H1 (cell line): Measurements from ENCODE around the gene LTBP1. TPM values are rescaled to one million over a fixed set of nuclear protein-coding genes. Genes with fewer than 3 reads are reported as not detected.

Experiments
- CTCF ChIA-PET: fragments of 300-600 bp; sonication (Branson Sonifier 250); formaldehyde crosslinking; loops from one replicate; lab custom pipeline; 2021; ENCODE audit not compliant: partially characterized antibody; lab: Charles Lee
- POLR2A ChIA-PET: fragments of 300-600 bp; sonication (Branson Sonifier 250); formaldehyde crosslinking; loops from one replicate; lab custom pipeline; 2021; ENCODE audit warnings: inconsistent platforms; ENCODE audit not compliant: partially characterized antibody; lab: Charles Lee
- DNase-seq, 2 experiments: peaks; one replicate each; pipeline versions ENCODE4 v3.0.0 to v3.0.0-alpha.2; 2010 to 2022; ENCODE audit warnings: low spot score in 2 of 2, low read depth in 1 of 2, mixed read lengths in 1 of 2
- FAIRE-seq: peaks from 2 replicates; lab custom pipeline; 2011; peaks lifted over from hg19 to GRCh38; lab: Jason Lieb, UNC
- H2AFZ ChIP-seq: 2 replicates; pipeline ENCODE4 v1.8.1; 2012; ENCODE audit warnings: low read length, inconsistent platforms
- H2AK5ac ChIP-seq: 2 replicates; pipeline ENCODE4 v1.6.1; 2013; ENCODE audit warnings: low read depth, low read length
- H2BK120ac ChIP-seq: replicated peaks from 2 replicates; pipeline ENCODE3; 2013; ENCODE audit warnings: low read depth, low read length, inconsistent platforms
- H2BK12ac ChIP-seq: 2 replicates; pipeline ENCODE4 v1.6.1; 2013; ENCODE audit warnings: low read depth, low read length
- H2BK15ac ChIP-seq: 2 replicates; pipeline ENCODE4 v1.6.1; 2013; ENCODE audit warnings: low read length
- H2BK20ac ChIP-seq: 2 replicates; pipeline ENCODE4 v1.6.1; 2013; ENCODE audit warnings: low read length
- H2BK5ac ChIP-seq: 2 replicates; pipeline ENCODE4 v1.6.1; 2013; ENCODE audit warnings: low read depth, low read length
- H3K14ac ChIP-seq: 2 replicates; pipeline ENCODE4 v1.6.1; 2013; ENCODE audit warnings: inconsistent platforms; ENCODE audit not compliant: insufficient read length
- H3K18ac ChIP-seq: 2 replicates; pipeline ENCODE4 v1.6.1; 2013; ENCODE audit warnings: low read length; ENCODE audit errors: extremely low read depth
- H3K23ac ChIP-seq: 2 replicates; pipeline ENCODE4 v1.6.1; 2013; ENCODE audit warnings: inconsistent platforms; ENCODE audit not compliant: insufficient read length
- H3K23me2 ChIP-seq: 2 replicates; pipeline ENCODE4 v1.6.1; 2013; ENCODE audit warnings: low read depth, low read length
- H3K27ac ChIP-seq: 2 replicates; pipeline ENCODE4 v1.6.1; 2011; ENCODE audit warnings: low read depth, low read length, inconsistent platforms
- H3K27me3 ChIP-seq, 4 experiments: replicated peaks in 1 of 4; 1 replicate in 1 of 4; 2 replicates in 3 of 4; pipeline versions ENCODE4 v1.6.1 to v1.8.1; 2011 to 2013; ENCODE audit warnings: low read length in 3 of 4, mild to moderate bottlenecking in 3 of 4, inconsistent platforms in 2 of 4, mixed read lengths in 2 of 4, moderate library complexity in 1 of 4; ENCODE audit not compliant: control insufficient read depth in 3 of 4, insufficient read depth in 3 of 4; ENCODE audit errors: extremely low read depth in 1 of 4
- H3K36me3 ChIP-seq, 4 experiments: 2 replicates each; pipeline versions ENCODE4 v1.6.1 to v1.8.1; 2011 to 2013; ENCODE audit warnings: mild to moderate bottlenecking in 4 of 4, low read length in 3 of 4, moderate library complexity in 2 of 4, control low read depth in 1 of 4, inconsistent platforms in 1 of 4; ENCODE audit not compliant: insufficient read depth in 4 of 4, control insufficient read depth in 2 of 4
- H3K4ac ChIP-seq: replicated peaks from 2 replicates; pipeline ENCODE3; 2013; ENCODE audit warnings: low read length, low read depth, mixed read lengths, inconsistent platforms; ENCODE audit not compliant: insufficient read length
- H3K4me1 ChIP-seq, 4 experiments: replicated peaks in 1 of 4; 1 replicate in 1 of 4; 2 replicates in 3 of 4; pipeline versions ENCODE4 v1.6.1 to v1.8.1; 2011 to 2013; ENCODE audit warnings: low read length in 3 of 4, inconsistent platforms in 2 of 4, mixed read lengths in 1 of 4; ENCODE audit not compliant: insufficient read depth in 4 of 4, control insufficient read depth in 3 of 4
- H3K4me2 ChIP-seq, 2 experiments: 2 replicates each; pipeline versions ENCODE4 v1.6.1 to v1.8.1; 2011 to 2013; ENCODE audit warnings: low read depth in 2 of 2, low read length in 2 of 2, control low read depth in 1 of 2, inconsistent platforms in 1 of 2, mild to moderate bottlenecking in 1 of 2; ENCODE audit not compliant: insufficient read depth in 1 of 2
- H3K4me3 ChIP-seq, 4 experiments: fragments of 200-600, 300-600 bp in 1 of 4; sonication (generic), shearing (Covaris generic), sonication (Bioruptor Twin) in 1 of 4; 2 replicates each; pipeline versions ENCODE4 v1.5.1 to v1.8.1; 2011 to 2016; ENCODE audit warnings: low read length in 4 of 4, low read depth in 3 of 4, control low read depth in 2 of 4, inconsistent platforms in 2 of 4, mild to moderate bottlenecking in 2 of 4, mixed read lengths in 1 of 4, moderate library complexity in 1 of 4; ENCODE audit not compliant: insufficient read depth in 2 of 4; ENCODE audit errors: extremely low read depth in 1 of 4
- H3K56ac ChIP-seq: replicated peaks from 2 replicates; pipeline ENCODE3; 2013; ENCODE audit warnings: low read depth, mild to moderate bottlenecking, mixed read lengths, low read length, inconsistent platforms; ENCODE audit not compliant: insufficient read length
- H3K79me1 ChIP-seq: 2 replicates; pipeline ENCODE4 v1.6.1; 2013; ENCODE audit warnings: low read depth, low read length, control low read depth
- H3K79me2 ChIP-seq, 2 experiments: 2 replicates each; pipeline versions ENCODE4 v1.6.1 to v1.8.1; 2012 to 2013; ENCODE audit warnings: low read length in 2 of 2, mild to moderate bottlenecking in 2 of 2, inconsistent platforms in 1 of 2; ENCODE audit not compliant: insufficient read depth in 2 of 2, control insufficient read depth in 1 of 2
- H3K9ac ChIP-seq, 4 experiments: replicated peaks in 1 of 4; 1 replicate in 1 of 4; 2 replicates in 3 of 4; pipeline versions ENCODE4 v1.6.1 to v1.8.1; 2011 to 2013; ENCODE audit warnings: low read depth in 3 of 4, low read length in 3 of 4, control low read depth in 2 of 4, mild to moderate bottlenecking in 2 of 4, moderate library complexity in 2 of 4, inconsistent platforms in 1 of 4; ENCODE audit errors: extremely low read depth in 1 of 4
- H3K9me3 ChIP-seq, 2 experiments: 2 replicates each; pipeline versions ENCODE4 v1.6.1 to v1.8.1; 2012 to 2013; ENCODE audit warnings: mild to moderate bottlenecking in 2 of 2, moderate library complexity in 2 of 2, control low read depth in 1 of 2, inconsistent platforms in 1 of 2, low read depth in 1 of 2, low read length in 1 of 2, mixed read lengths in 1 of 2; ENCODE audit not compliant: insufficient read depth in 2 of 2
- H4K20me1 ChIP-seq, 2 experiments: replicated peaks in 1 of 2; 2 replicates each; pipeline versions ENCODE3 to v1.8.1; 2011 to 2013; ENCODE audit warnings: inconsistent platforms in 2 of 2, low read length in 2 of 2, mild to moderate bottlenecking in 1 of 2; ENCODE audit not compliant: insufficient read depth in 2 of 2, control insufficient read depth in 1 of 2
- H4K5ac ChIP-seq: 2 replicates; pipeline ENCODE4 v1.6.1; 2013; ENCODE audit warnings: low read length, low read depth, mixed read lengths, inconsistent platforms; ENCODE audit not compliant: insufficient read length
- H4K8ac ChIP-seq: 2 replicates; pipeline ENCODE4 v1.8.0; 2013; ENCODE audit warnings: mild to moderate bottlenecking, moderate library complexity, low read length, inconsistent platforms; ENCODE audit not compliant: insufficient read depth; ENCODE audit errors: extremely low read depth
- H4K91ac ChIP-seq: replicated peaks from 2 replicates; pipeline ENCODE3; 2013; ENCODE audit warnings: low read length, mixed read lengths, inconsistent platforms; ENCODE audit not compliant: insufficient read length
- BACH1 ChIP-seq: IDR thresholded peaks from 2 replicates; pipeline ENCODE4 v1.6.1; 2012; ENCODE audit warnings: low read length, improper control_type of control experiment
- CEBPB ChIP-seq: IDR thresholded peaks from 2 replicates; pipeline ENCODE4 v1.6.1; 2012; ENCODE audit warnings: low read depth, low read length
- E2F6 ChIP-seq: IDR thresholded peaks from 2 replicates; pipeline ENCODE4 v1.6.1; 2012; ENCODE audit warnings: inconsistent platforms
- WGBS, 2 experiments: shearing (Covaris generic) in 1 of 2; methylation state at CpG; one replicate each; pipeline versions ENCODE4 v1.1.6 to v1.1.7; 2013 to 2015; ENCODE audit warnings: low lambda C conversion rate in 2 of 2, mixed read lengths in 2 of 2, inconsistent platforms in 1 of 2, low coverage in 1 of 2, missing lambda C conversion rate in 1 of 2; ENCODE audit not compliant: insufficient replicate concordance in 2 of 2, insufficient coverage in 1 of 2, insufficient read length in 1 of 2; ENCODE audit errors: extremely low coverage in 1 of 2, missing lambda C conversion rate in 1 of 2; 5-methylcytosine and 5-hydroxymethylcytosine counted together
- polyA plus RNA-seq, 7 experiments: library from polyadenylated mRNA; depleted of rRNA in 3 of 7; stranded (reverse) in 5 of 7; unstranded in 2 of 7; fragments of >200 nt in 5 of 7; fragments of 200-250 nt in 2 of 7; gene quantifications; 1 replicate in 5 of 7; 2 replicates in 1 of 7; 4 replicates in 1 of 7; pipeline versions ENCODE4 v1.2.1 to v1.2.3, GENCODE V29; 2011 to 2013; ENCODE audit warnings: missing spikeins in 2 of 7, mixed read lengths in 2 of 7
- total RNA-seq: library from RNA; stranded (reverse); fragmentation: NEBNext Ultra II Directional; extraction: Animal tissue kit (Norgen Biotek cat#: 25700); gene quantifications from 2 replicates; pipeline ENCODE4 v1.2.1, GENCODE V29; 2021

Gene LTBP1
- total and polyA plus RNA-seq, 2 of the 8 experiments (the other 6 are each of a cell fraction or from before 2014, with no cell fraction given): 15.4 to 24.7 TPM

DNA sequence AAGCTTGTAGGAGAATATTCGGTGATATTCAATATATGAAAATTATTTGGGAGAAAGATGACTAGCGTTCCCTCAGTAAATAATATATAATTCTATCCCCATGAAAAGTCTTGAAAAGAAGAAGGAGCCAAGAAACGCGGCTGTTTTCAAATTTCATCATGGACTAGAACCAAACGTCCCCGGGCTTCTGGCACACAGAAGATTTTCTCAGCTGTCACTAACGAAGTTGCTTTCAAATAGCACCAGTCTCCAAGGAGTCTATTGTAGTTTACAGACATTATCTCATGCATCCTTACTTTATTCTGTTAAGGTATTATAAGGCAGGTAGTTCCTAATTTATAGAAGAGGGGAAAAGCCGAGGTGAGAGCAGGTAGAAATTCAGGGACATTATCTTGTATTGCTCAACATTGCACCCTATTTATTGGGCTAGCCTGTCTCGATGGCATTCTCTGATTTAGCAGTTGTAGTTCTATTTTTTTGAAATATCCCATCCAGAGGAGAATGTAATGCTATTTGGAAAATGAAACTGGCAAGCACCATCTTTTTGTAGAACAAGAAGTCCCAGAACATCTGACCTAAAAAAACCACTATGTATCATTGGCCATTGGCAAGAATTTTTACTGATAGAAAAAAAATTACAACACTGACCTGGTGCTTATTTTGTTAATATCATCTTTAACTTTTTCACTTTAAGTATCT lies 331.6 kb downstream of the LTBP1 start:
- H2BK12ac ChIP-seq: no peak overlapping the region
- ChIA-PET POLR2A (no interaction called here), CTCF (no interaction called here)
- H2AK5ac ChIP-seq: no peak overlapping the region
- no peak overlapping the region for H3K56ac ChIP-seq
- H2BK5ac ChIP-seq: no peak overlapping the region
- H2AFZ ChIP-seq: no peak overlapping the region
- no peak overlapping the region for H3K4me3 ChIP-seq
- H3K18ac ChIP-seq: no peak overlapping the region
- H3K4me1 ChIP-seq: no peaks in the 10 kb centered on the region
- H3K4me2 ChIP-seq: no peak overlapping the region
- H3K79me1 ChIP-seq: no peaks in the 10 kb centered on the region
- WGBS, 2 experiments: 92 to 100% methylated on average over 1 to 9 of the region's 9 CpGs
- H3K4ac ChIP-seq: no peak overlapping the region
- H3K14ac ChIP-seq: no peak overlapping the region
- H2BK15ac ChIP-seq: no peak overlapping the region
- no peaks in the 10 kb centered on the region for H3K27me3 ChIP-seq
- H3K23ac ChIP-seq: no peak overlapping the region
- H3K79me2 ChIP-seq: no peaks in the 10 kb centered on the region
- no peaks in the 10 kb centered on the region for H3K23me2 ChIP-seq
- H4K91ac ChIP-seq: no peak overlapping the region
- DNase-seq (no peak), FAIRE-seq (no peak)
- no peaks in the 10 kb centered on the region; a peak in 1 of 8 replicates for H3K36me3 ChIP-seq
- no peaks in the 10 kb centered on the region for H3K9me3 ChIP-seq
- H3K27ac ChIP-seq: no peak overlapping the region
- H2BK20ac ChIP-seq: no peak overlapping the region
- no peak overlapping the region for H2BK120ac ChIP-seq
- H4K5ac ChIP-seq: no peak overlapping the region
- H4K8ac ChIP-seq: no peak overlapping the region
- H3K9ac ChIP-seq: no peak overlapping the region
- no peaks in the 10 kb centered on the region for H4K20me1 ChIP-seq
- TF ChIP-seq E2F6: no peak
- TF ChIP-seq CEBPB: no peak
- no peak for TF ChIP-seq BACH1
